WTC11 (cell line): ENCODE data around the gene SOWAHB. TPM values are rescaled to one million over a fixed set of nuclear protein-coding genes. Genes with fewer than 3 reads are reported as not detected.
"Not testable (repeated sequence)": the region's sequence is repeated elsewhere in the genome, so short reads cannot be mapped to it uniquely, and the experiment has no call there.

Source experiments
- ATAC-seq: fragments of 200-7000 bp; cut with Tn5 transposase; 2 replicates; pipeline ENCODE4 v1.10.0; 2021; ENCODE audit warnings: mild to moderate bottlenecking, moderate library complexity
- CTCF ChIA-PET: fragments of 300-600 bp; sonication (Branson Sonifier 250); formaldehyde crosslinking; loops from one replicate; lab custom pipeline; 2021; ENCODE audit warnings: antibody characterized with exemption; lab: Charles Lee
- POLR2A ChIA-PET: fragments of 350-600 bp; sonication (Branson Sonifier 250); formaldehyde crosslinking; loops from one replicate; lab custom pipeline; 2021; ENCODE audit warnings: antibody characterized with exemption; lab: Charles Lee
- DNase-seq: peaks from one replicate; pipeline ENCODE4 v3.0.0; 2021; ENCODE audit warnings: low spot score
- H3K27ac Mint-ChIP-seq: 2 replicates; pipeline ENCODE4 v1.8.0; 2021; ENCODE audit warnings: mixed read lengths
- H3K27me3 Mint-ChIP-seq: 2 replicates; pipeline ENCODE4 v1.8.0; 2021; ENCODE audit warnings: low read depth, mild to moderate bottlenecking, moderate library complexity, mixed read lengths
- H3K36me3 Mint-ChIP-seq: 2 replicates; pipeline ENCODE4 v1.8.0; 2021; ENCODE audit warnings: mixed read lengths
- H3K4me1 Mint-ChIP-seq: 2 replicates; pipeline ENCODE4 v1.8.0; 2022; ENCODE audit warnings: mixed read lengths
- H3K4me3 Mint-ChIP-seq: 2 replicates; pipeline ENCODE4 v1.8.0; 2021; ENCODE audit warnings: mild to moderate bottlenecking, moderate library complexity, mixed read lengths
- H3K9me3 Mint-ChIP-seq: 2 replicates; pipeline ENCODE4 v1.8.0; 2021; ENCODE audit warnings: mixed read lengths
- ARID4B ChIP-seq: sonication (generic); formaldehyde crosslinking; IDR thresholded peaks from 2 replicates; pipeline ENCODE4 v1.8.0; 2023; ENCODE audit warnings: missing genetic modification reagents, mild to moderate bottlenecking, borderline replicate concordance
- CBFB ChIP-seq: sonication (generic); formaldehyde crosslinking; IDR thresholded peaks from 2 replicates; pipeline ENCODE4 v1.8.1; 2022; ENCODE audit warnings: mild to moderate bottlenecking, low read depth, missing genetic modification reagents
- E2F4 ChIP-seq: sonication (generic); formaldehyde crosslinking; IDR thresholded peaks from 2 replicates; pipeline ENCODE4 v1.8.1; 2022; ENCODE audit warnings: low read depth, mild to moderate bottlenecking, moderate library complexity, missing genetic modification reagents, borderline replicate concordance
- E2F5 ChIP-seq: sonication (generic); formaldehyde crosslinking; IDR thresholded peaks from 2 replicates; pipeline ENCODE4 v1.8.1; 2022; ENCODE audit warnings: mild to moderate bottlenecking, moderate library complexity, missing genetic modification reagents
- HMGA2 ChIP-seq: fragments of 250-450 bp; sonication (Bioruptor Pico); IDR thresholded peaks from 2 replicates; pipeline ENCODE4 v1.4.0; 2021; ENCODE audit warnings: mild to moderate bottlenecking, moderate library complexity
- IRF1 ChIP-seq: sonication (generic); formaldehyde crosslinking; IDR thresholded peaks from 2 replicates; pipeline ENCODE4 v1.8.0; 2023; ENCODE audit warnings: missing genetic modification reagents
- MLX ChIP-seq: sonication (generic); formaldehyde crosslinking; IDR thresholded peaks from 2 replicates; pipeline ENCODE4 v1.8.1; 2023; ENCODE audit warnings: mild to moderate bottlenecking, missing genetic modification reagents, moderate library complexity
- NR1H2 ChIP-seq: sonication (generic); formaldehyde crosslinking; IDR thresholded peaks from 2 replicates; pipeline ENCODE4 v1.9.0; 2021; ENCODE audit warnings: mild to moderate bottlenecking, moderate library complexity, missing genetic modification reagents
- PRRX2 ChIP-seq: fragments of 250-450 bp; sonication (Bioruptor Pico); IDR thresholded peaks from 2 replicates; pipeline ENCODE4 v1.8.0; 2021; ENCODE audit warnings: mild to moderate bottlenecking
- RORB ChIP-seq: fragments of 250-450 bp; sonication (Bioruptor Pico); IDR thresholded peaks from 2 replicates; pipeline ENCODE4 v1.9.0; 2021; ENCODE audit warnings: mild to moderate bottlenecking
- SOX15 ChIP-seq: fragments of 250-450 bp; sonication (Bioruptor Pico); IDR thresholded peaks from 2 replicates; pipeline ENCODE4 v1.9.0; 2021; ENCODE audit warnings: mild to moderate bottlenecking
- STAT6 ChIP-seq: sonication (generic); formaldehyde crosslinking; conservative IDR thresholded peaks from 2 replicates; pipeline ENCODE4 v1.8.1; 2023; ENCODE audit warnings: mild to moderate bottlenecking, low read depth, missing genetic modification reagents, moderate library complexity
- ZNF425 ChIP-seq: fragments of 250-450 bp; sonication (Bioruptor Pico); conservative IDR thresholded peaks from 2 replicates; pipeline ENCODE4 v1.9.0; 2021; ENCODE audit warnings: mild to moderate bottlenecking
- ZNF512 ChIP-seq: sonication (generic); formaldehyde crosslinking; IDR thresholded peaks from 2 replicates; pipeline ENCODE4 v1.8.1; 2022; ENCODE audit warnings: missing genetic modification reagents, borderline replicate concordance
- total RNA-seq: library from RNA; stranded (reverse); gene quantifications from 3 replicates; pipeline ENCODE4 v1.2.3, GENCODE V29; 2021

SOWAHB gene
- total RNA-seq, 1 experiment from 2014 or later, result 1.5 TPM

- Mint-ChIP-seq H3K27me3 (peaks cover 5% of the 10 kb centered on the region; the same call in 1 of the 2 replicates), H3K9me3 (no peaks in the 10 kb centered on the region), H3K36me3 (no peaks in the 10 kb centered on the region), H3K27ac (no peak overlapping the region), H3K4me3 (no peak overlapping the region), H3K4me1 (peaks cover 13% of the 10 kb centered on the region)
- ChIA-PET POLR2A (no interaction called here), CTCF (no interaction called here)
- ATAC-seq, result no peak
- DNase-seq, result no peak
- TF ChIP-seq PRRX2, result no peak
- no peak for TF ChIP-seq ARID4B (CRISPR knock-in tag)
- TF ChIP-seq NR1H2 (CRISPR knock-in tag), result no peak
- TF ChIP-seq CBFB, result no peak
- no peak for TF ChIP-seq RORB (CRISPR knock-in tag)
- no peak for TF ChIP-seq IRF1 (CRISPR knock-in tag)
- no peak for TF ChIP-seq E2F4 (CRISPR knock-in tag)
- TF ChIP-seq ZNF425 (CRISPR knock-in tag), result no peak
- TF ChIP-seq ZNF512, result no peak
- no peak for TF ChIP-seq MLX
- no peak for TF ChIP-seq SOX15 (CRISPR knock-in tag)
- no peak for TF ChIP-seq STAT6 (CRISPR knock-in tag)
- TF ChIP-seq E2F5 (CRISPR knock-in tag), result no peak
- TF ChIP-seq HMGA2 (CRISPR knock-in tag), result no peak
- TF ChIP-seq, all 79 proteins: peak for 0
These were observed 18.1 kb downstream of the SOWAHB start for GRCh38 chr4:76879731-76880364.

GRCh38 chr4:76878641-76879165 is 19.2 kb downstream of the SOWAHB start:
- CTCF ChIA-PET, H3K36me3 Mint-ChIP-seq: not testable (repeated sequence)

More at GRCh38 chr4:76878641-76879165, 19.2 kb downstream of the SOWAHB start:
- H3K27me3 Mint-ChIP-seq, DNase-seq, ATAC-seq, H3K4me3 Mint-ChIP-seq, H3K27ac Mint-ChIP-seq, H3K9me3 Mint-ChIP-seq, POLR2A ChIA-PET: not testable (repeated sequence)
- peaks cover 13% of the 10 kb centered on the region for H3K4me1 Mint-ChIP-seq
